ENCODE data around the gene OR8A1.

- TF ChIP-seq CTCF (conservative IDR thresholded peaks at IDR 0.05; ENCODE audit: low read length) (no peak), EZH2phosphoT487 (IDR thresholded peaks at IDR 0.05; ENCODE audit: borderline replicate concordance, low read depth, low read length) (no peak)
Observed at GRCh38 chr11:124520550-124520854, 49.3 kb upstream of the OR8A1 start.
